ENCODE data around the gene TULP4.
"Not testable (repeated sequence)": the region's sequence is repeated elsewhere in the genome, so short reads cannot be mapped to it uniquely, and the experiment has no call there.

The TULP4 gene

GRCh38 chr6:158396136-158396535, 83.9 kb downstream of the TULP4 start:
- TF ChIP-seq CTCF (IDR thresholded peaks at IDR 0.05; ENCODE audit: control extremely low read depth, extremely low read depth, low read depth, missing control alignments): no peak
- CTCF ChIA-PET: interaction anchor here (1.0 to 1.2 kb wide), 2 partner anchors 16 to 21 kb away, joined by 3 read pairs; no protein-coding TSS in a partner anchor
- no peak for DNase-seq (ENCODE audit: extremely low spot score)
- POLR2A ChIA-PET: no interaction called here

DNA sequence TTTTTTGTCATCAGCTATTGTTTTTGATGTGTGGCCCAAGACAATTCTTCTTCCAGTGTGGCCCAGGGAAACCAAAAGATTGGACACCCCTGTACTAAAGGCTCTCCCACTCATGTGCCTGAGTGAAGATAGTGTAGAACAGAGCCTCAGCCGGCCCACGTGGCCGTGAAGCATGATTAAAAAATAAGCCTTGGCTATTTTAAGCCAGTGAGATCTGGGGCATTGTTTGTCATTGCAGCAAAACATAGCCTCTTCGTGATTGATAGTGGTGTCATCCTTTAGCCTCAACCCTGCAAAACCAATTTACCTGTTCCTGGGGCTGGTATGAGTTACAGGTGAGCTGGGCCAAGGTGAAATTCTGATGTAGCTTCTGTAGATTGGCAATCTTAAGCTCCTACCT, 85.3 kb downstream of the TULP4 start:
- no peak for TF ChIP-seq CTCF (IDR thresholded peaks at IDR 0.05; ENCODE audit: control extremely low read depth, extremely low read depth, low read depth, missing control alignments)
- ChIA-PET CTCF (interaction anchor here (0.8 to 1.5 kb wide), 2 partner anchors 10 to 29 kb away, joined by 3 read pairs; no protein-coding TSS in a partner anchor), POLR2A (no interaction called here)
- no peak for DNase-seq (ENCODE audit: extremely low spot score)

- DNase-seq (ENCODE audit: extremely low spot score): no peak
- ChIA-PET POLR2A (no interaction called here), CTCF (interaction anchor here (0.8 to 1.5 kb wide), 5 partner anchors 10 to 177 kb away, joined by 3 to 4 read pairs (median 3); no protein-coding TSS in a partner anchor)
- no peak for TF ChIP-seq CTCF (IDR thresholded peaks at IDR 0.05; ENCODE audit: control extremely low read depth, extremely low read depth, low read depth, missing control alignments)
These were observed 86.2 kb downstream of the TULP4 start for GRCh38 chr6:158398252-158399024.

GRCh38 chr6:158399040-158399700, 86.9 kb downstream of the TULP4 start:
- no peak for TF ChIP-seq CTCF (IDR thresholded peaks at IDR 0.05; ENCODE audit: control extremely low read depth, extremely low read depth, low read depth, missing control alignments)
- POLR2A ChIA-PET: no interaction called here
- DNase-seq (ENCODE audit: extremely low spot score): no peak
- CTCF ChIA-PET: interaction anchor here (0.8 to 1.5 kb wide), 9 partner anchors 9 to 206 kb away, joined by 3 to 4 read pairs (median 3); no protein-coding TSS in a partner anchor

DNA sequence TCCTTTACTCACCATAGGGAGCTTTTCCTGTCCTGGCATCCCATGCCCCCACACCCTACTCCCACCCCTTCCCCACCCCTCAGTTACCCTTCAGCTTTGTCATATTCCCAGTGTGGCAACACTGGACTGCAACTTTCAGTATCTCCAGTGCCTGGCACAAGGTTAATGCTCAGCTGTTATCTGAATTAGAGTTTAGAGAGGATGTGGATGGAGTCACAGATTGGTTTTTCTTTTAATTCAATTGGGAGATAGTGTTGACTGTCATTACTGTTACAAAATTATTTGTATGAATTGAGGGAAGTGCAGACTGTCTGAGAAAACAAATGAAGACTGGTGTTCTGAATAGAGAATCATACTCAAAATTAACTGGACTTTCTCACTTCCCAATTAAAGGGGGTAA, 89.9 kb downstream of the TULP4 start:
- DNase-seq (ENCODE audit: extremely low spot score): no peak
- TF ChIP-seq CTCF (IDR thresholded peaks at IDR 0.05; ENCODE audit: control extremely low read depth, extremely low read depth, low read depth, missing control alignments): no peak
- CTCF ChIA-PET: interaction anchor here (1.3 to 2.1 kb wide), 8 partner anchors 10 to 302 kb away, joined by 3 to 7 read pairs (median 4); no protein-coding TSS in a partner anchor
- POLR2A ChIA-PET: no interaction called here

- POLR2A ChIA-PET; DNase-seq (ENCODE audit: extremely low spot score): not testable (repeated sequence)
- CTCF ChIA-PET: interaction anchor here (1.3 kb wide), 2 partner anchors 19 to 34 kb away, joined by 3 to 4 read pairs; no protein-coding TSS in a partner anchor
These were observed 93.1 kb downstream of the TULP4 start for GRCh38 chr6:158405321-158405831.

Measured in GM10248 (cell line).